ENCODE results near the gene RUFY1.

The RUFY1 gene

DNA sequence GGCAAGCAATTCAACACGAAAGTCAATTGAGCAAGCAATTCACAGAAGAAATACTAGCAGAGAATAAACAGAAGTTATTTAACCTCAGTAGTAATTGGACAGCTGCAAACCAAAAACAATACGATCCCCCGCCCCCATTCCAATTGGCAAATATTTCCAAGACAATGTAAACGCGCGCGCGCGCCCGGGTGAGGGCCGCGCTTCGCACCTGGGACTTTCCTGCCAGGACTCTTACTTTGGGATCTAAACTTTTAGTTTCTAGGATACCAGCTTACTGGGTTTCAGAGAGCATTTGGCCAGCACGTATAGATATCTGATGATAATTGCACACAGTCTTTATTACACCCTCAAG, 8.6 kb downstream of the RUFY1 start:
- Histone ChIP-seq H3F3A (ENCODE audit: insufficient read depth, low read length) (no peaks in the 10 kb centered on the region), H3K4me3 (ENCODE audit: low read depth, low read length, poor library complexity, severe bottlenecking) (peak overlapping the region; percentile 78), H3K9me3 (ENCODE audit: low read length) (no peaks in the 10 kb centered on the region), H3K4me1 (ENCODE audit: insufficient read depth, low read length, severe bottlenecking) (peaks cover 12% of the 10 kb centered on the region), H2AFZ (ENCODE audit: low read length) (no peak overlapping the region), H3K9ac (ENCODE audit: low read length) (peak overlapping the region; percentile 88), H3K27me3 (ENCODE audit: insufficient read depth, low read length) (no peaks in the 10 kb centered on the region), H3K36me3 (ENCODE audit: insufficient read depth, low read length) (peaks cover 27% of the 10 kb centered on the region), H3K4me2 (ENCODE audit: low read length) (peak overlapping the region; percentile 90), H4K20me1 (ENCODE audit: insufficient read depth, low read length) (no peaks in the 10 kb centered on the region), H3K79me2 (ENCODE audit: insufficient read depth, low read length) (peaks cover 5% of the 10 kb centered on the region; the same call in 1 of the 2 replicates), H3K9me2 (ENCODE audit: low read depth, low read length) (no peaks in the 10 kb centered on the region), H3K27ac (ENCODE audit: low read depth, low read length, poor library complexity, severe bottlenecking) (peak overlapping the region; percentile 72)
- no peak for TF ChIP-seq EZH2 (IDR thresholded peaks at IDR 0.05; ENCODE audit: borderline replicate concordance, low read length)
- TF ChIP-seq, protein P1, sequence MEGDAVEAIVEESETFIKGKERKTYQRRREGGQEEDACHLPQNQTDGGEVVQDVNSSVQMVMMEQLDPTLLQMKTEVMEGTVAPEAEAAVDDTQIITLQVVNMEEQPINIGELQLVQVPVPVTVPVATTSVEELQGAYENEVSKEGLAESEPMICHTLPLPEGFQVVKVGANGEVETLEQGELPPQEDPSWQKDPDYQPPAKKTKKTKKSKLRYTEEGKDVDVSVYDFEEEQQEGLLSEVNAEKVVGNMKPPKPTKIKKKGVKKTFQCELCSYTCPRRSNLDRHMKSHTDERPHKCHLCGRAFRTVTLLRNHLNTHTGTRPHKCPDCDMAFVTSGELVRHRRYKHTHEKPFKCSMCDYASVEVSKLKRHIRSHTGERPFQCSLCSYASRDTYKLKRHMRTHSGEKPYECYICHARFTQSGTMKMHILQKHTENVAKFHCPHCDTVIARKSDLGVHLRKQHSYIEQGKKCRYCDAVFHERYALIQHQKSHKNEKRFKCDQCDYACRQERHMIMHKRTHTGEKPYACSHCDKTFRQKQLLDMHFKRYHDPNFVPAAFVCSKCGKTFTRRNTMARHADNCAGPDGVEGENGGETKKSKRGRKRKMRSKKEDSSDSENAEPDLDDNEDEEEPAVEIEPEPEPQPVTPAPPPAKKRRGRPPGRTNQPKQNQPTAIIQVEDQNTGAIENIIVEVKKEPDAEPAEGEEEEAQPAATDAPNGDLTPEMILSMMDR (IDR thresholded peaks at IDR 0.05; ENCODE audit: low read length) = no peak

DNA sequence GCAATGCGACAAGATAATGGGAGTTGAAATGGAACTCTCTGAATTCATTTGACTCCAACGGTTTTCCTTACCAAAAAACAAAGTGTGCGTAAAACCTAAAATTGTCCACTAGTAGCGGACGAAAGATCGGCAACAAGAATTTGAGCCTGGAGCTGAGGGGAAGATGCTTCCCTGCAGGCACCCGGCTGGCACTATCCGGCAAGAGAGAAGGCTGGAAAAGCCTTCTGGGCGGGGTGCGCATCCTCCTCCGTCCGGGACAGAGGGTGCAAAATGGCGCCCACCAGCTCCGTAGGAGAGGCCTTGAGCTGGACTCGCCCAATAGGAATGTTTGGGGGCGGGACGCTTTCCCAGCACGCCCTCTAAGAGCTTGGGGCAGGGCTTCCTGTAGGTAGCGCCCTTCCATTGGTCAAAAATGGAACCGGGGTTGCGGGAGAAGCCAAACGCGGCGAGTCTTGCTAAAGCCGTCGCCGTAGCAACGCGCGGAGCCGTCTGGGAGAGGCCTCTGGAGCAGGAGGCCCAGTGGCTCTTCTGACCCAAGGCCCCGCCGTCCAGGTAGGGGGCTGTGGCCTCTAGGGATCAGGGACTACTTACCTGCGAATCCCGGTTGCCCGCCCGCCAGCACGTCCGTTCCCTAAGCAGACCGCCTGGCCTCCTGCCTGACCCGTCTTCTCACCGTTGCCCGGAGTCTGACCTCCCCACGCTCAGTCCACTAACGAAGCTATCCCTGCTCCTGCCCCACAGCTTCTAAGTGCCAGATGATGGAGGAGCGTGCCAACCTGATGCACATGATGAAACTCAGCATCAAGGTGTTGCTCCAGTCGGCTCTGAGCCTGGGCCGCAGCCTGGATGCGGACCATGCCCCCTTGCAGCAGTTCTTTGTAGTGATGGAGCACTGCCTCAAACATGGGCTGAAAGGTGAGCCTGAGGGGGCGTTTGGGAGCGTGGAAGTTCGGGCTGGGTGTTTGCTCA, 9.2 kb downstream of the RUFY1 start:
- TF ChIP-seq, protein P1 (IDR thresholded peaks at IDR 0.05; ENCODE audit: low read length) = no peak
- no peak for TF ChIP-seq EZH2 (IDR thresholded peaks at IDR 0.05; ENCODE audit: borderline replicate concordance, low read length)
- Histone ChIP-seq H3K27me3 (ENCODE audit: insufficient read depth, low read length) (no peaks in the 10 kb centered on the region), H3F3A (ENCODE audit: insufficient read depth, low read length) (no peaks in the 10 kb centered on the region), H3K4me2 (ENCODE audit: low read length) (peak overlapping the region; percentile 90), H2AFZ (ENCODE audit: low read length) (no peak overlapping the region), H3K9ac (ENCODE audit: low read length) (peak overlapping the region; percentile 88), H3K79me2 (ENCODE audit: insufficient read depth, low read length) (peaks cover 5% of the 10 kb centered on the region; the same call in 1 of the 2 replicates), H3K27ac (ENCODE audit: low read depth, low read length, poor library complexity, severe bottlenecking) (peak overlapping the region; percentile 72), H4K20me1 (ENCODE audit: insufficient read depth, low read length) (no peaks in the 10 kb centered on the region), H3K4me1 (ENCODE audit: insufficient read depth, low read length, severe bottlenecking) (peaks cover 12% of the 10 kb centered on the region), H3K36me3 (ENCODE audit: insufficient read depth, low read length) (peaks cover 27% of the 10 kb centered on the region), H3K9me3 (ENCODE audit: low read length) (no peaks in the 10 kb centered on the region), H3K9me2 (ENCODE audit: low read depth, low read length) (no peaks in the 10 kb centered on the region), H3K4me3 (ENCODE audit: low read depth, low read length, poor library complexity, severe bottlenecking) (peak overlapping the region; percentile 78)

DNA sequence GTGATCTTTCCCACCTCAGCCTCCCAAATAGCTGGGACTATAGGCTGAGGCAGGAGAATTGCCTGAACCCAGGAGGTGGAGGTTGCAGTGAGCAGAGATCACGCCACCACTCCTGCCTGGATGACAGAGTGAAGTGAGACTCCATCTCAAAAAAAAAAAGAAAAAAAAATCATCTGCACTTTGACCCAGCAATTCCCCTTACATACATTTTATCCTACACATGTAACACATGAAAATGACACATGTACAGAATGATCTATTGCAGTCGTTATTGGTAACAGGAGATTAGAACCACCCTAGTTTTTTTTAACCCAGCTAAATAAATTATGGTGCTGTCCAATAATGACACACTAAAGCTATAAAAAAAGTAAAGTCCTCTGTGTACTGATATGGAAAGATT, 14.2 kb downstream of the RUFY1 start:
- Histone ChIP-seq H3K4me1 (ENCODE audit: insufficient read depth, low read length, severe bottlenecking) (peaks cover 5% of the 10 kb centered on the region), H3K27me3 (ENCODE audit: insufficient read depth, low read length) (no peaks in the 10 kb centered on the region), H3K4me3 (ENCODE audit: low read depth, low read length, poor library complexity, severe bottlenecking) (no peak overlapping the region), H3K79me2 (ENCODE audit: insufficient read depth, low read length) (no peaks in the 10 kb centered on the region), H3K9ac (ENCODE audit: low read length) (no peak overlapping the region), H3K4me2 (ENCODE audit: low read length) (no peak overlapping the region), H3K9me2 (ENCODE audit: low read depth, low read length) (no peaks in the 10 kb centered on the region), H2AFZ (ENCODE audit: low read length) (no peak overlapping the region), H4K20me1 (ENCODE audit: insufficient read depth, low read length) (no peaks in the 10 kb centered on the region), H3K36me3 (ENCODE audit: insufficient read depth, low read length) (peaks cover 70% of the 10 kb centered on the region), H3K27ac (ENCODE audit: low read depth, low read length, poor library complexity, severe bottlenecking) (no peak overlapping the region), H3K9me3 (ENCODE audit: low read length) (no peaks in the 10 kb centered on the region), H3F3A (ENCODE audit: insufficient read depth, low read length) (no peaks in the 10 kb centered on the region)
- TF ChIP-seq EZH2 (IDR thresholded peaks at IDR 0.05; ENCODE audit: borderline replicate concordance, low read length) = no peak
- TF ChIP-seq, protein P1 (IDR thresholded peaks at IDR 0.05; ENCODE audit: low read length) = no peak

All from OCI-LY1 (cell line).